DND-41 (cell line): ENCODE data around the gene COL6A2.

ENCODE experiments used
- CTCF ChIP-seq: IDR thresholded peaks from 2 replicates; pipeline ENCODE4 v1.5.1; 2012; ENCODE audit warnings: borderline replicate concordance, low read length, moderate library complexity, mild to moderate bottlenecking; ENCODE audit not compliant: poor library complexity, severe bottlenecking; ENCODE audit errors: extremely low read depth
- EZH2 ChIP-seq: IDR thresholded peaks from 3 replicates; pipeline ENCODE4 v1.6.1; 2012; ENCODE audit warnings: borderline replicate concordance, low read depth, mild to moderate bottlenecking, moderate library complexity, low read length, inconsistent platforms; ENCODE audit not compliant: severe bottlenecking

- no peak for TF ChIP-seq CTCF
- no peak for TF ChIP-seq EZH2
Observed at GRCh38 chr21:46092026-46092764, 5.7 kb upstream of the COL6A2 start.
